Liver (tissue), 9 donors: ENCODE measurements around the gene GPR12. TPM values are rescaled to one million over a fixed set of nuclear protein-coding genes. Genes with fewer than 3 reads are reported as not detected.

Source experiments
- DNase-seq: peaks from one replicate; pipeline ENCODE4 v3.0.0-alpha.2; 2017; ENCODE audit warnings: low spot score
- H3K27ac ChIP-seq, 2 donors: one replicate each; pipeline ENCODE4 v1.7.0; 2013; ENCODE audit warnings: inconsistent platforms in 2 of 2, low read length in 2 of 2, control low read depth in 1 of 2, low read depth in 1 of 2, mild to moderate bottlenecking in 1 of 2
- H3K27me3 ChIP-seq, 4 donors: one replicate each; pipeline versions ENCODE4 v1.6.1 to v1.7.0; 2013; ENCODE audit warnings: low read length in 3 of 4, inconsistent platforms in 1 of 4, mild to moderate bottlenecking in 1 of 4, moderate library complexity in 1 of 4; ENCODE audit not compliant: control insufficient read depth in 4 of 4, insufficient read depth in 4 of 4
- H3K36me3 ChIP-seq, 4 donors: one replicate each; pipeline versions ENCODE4 v1.6.1 to v1.7.0; 2013; ENCODE audit warnings: low read length in 3 of 4, mild to moderate bottlenecking in 3 of 4, low read depth in 1 of 4, moderate library complexity in 1 of 4; ENCODE audit not compliant: control insufficient read depth in 4 of 4, insufficient read depth in 3 of 4
- H3K4me1 ChIP-seq, 4 donors: one replicate each; pipeline versions ENCODE4 v1.6.1 to v1.7.0; 2013; ENCODE audit warnings: low read length in 3 of 4, mild to moderate bottlenecking in 3 of 4, moderate library complexity in 1 of 4; ENCODE audit not compliant: control insufficient read depth in 4 of 4, insufficient read depth in 4 of 4
- H3K4me3 ChIP-seq, 3 donors: one replicate each; pipeline versions ENCODE4 v1.6.1 to v1.7.0; 2013; ENCODE audit warnings: low read length in 3 of 3, control low read depth in 1 of 3, low read depth in 1 of 3, mild to moderate bottlenecking in 1 of 3
- H3K9ac ChIP-seq, 2 donors: one replicate each; pipeline ENCODE4 v1.7.0; 2013; ENCODE audit warnings: low read length in 2 of 2, mild to moderate bottlenecking in 2 of 2, moderate library complexity in 2 of 2, control low read depth in 1 of 2, low read depth in 1 of 2
- H3K9me3 ChIP-seq, 4 donors: one replicate each; pipeline versions ENCODE4 v1.6.1 to v1.7.0; 2013; ENCODE audit warnings: low read length in 3 of 4; ENCODE audit not compliant: control insufficient read depth in 4 of 4
- ATF3 ChIP-seq: IDR thresholded peaks from 2 replicates; pipeline ENCODE4 v1.6.1; 2016; ENCODE audit warnings: antibody characterized with exemption
- CTCF ChIP-seq: fragments of 150-350 bp; IDR thresholded peaks from 2 replicates; pipeline ENCODE4 v1.5.1; 2017; ENCODE audit warnings: improper control_type of control experiment, low read depth, low read length; ENCODE audit not compliant: missing input control
- EGR1 ChIP-seq, 2 donors: IDR thresholded peaks; 2 replicates each; pipeline ENCODE4 v1.6.1; 2016 to 2018; ENCODE audit warnings: antibody characterized with exemption in 2 of 2, low read depth in 2 of 2
- FOXA1 ChIP-seq: IDR thresholded peaks from 2 replicates; pipeline ENCODE4 v1.6.1; 2016; ENCODE audit warnings: antibody characterized with exemption
- FOXA2 ChIP-seq: IDR thresholded peaks from 2 replicates; pipeline ENCODE4 v1.6.1; 2016; ENCODE audit warnings: antibody characterized with exemption
- GABPA ChIP-seq, 2 donors: IDR thresholded peaks in 1 of 2; conservative IDR thresholded peaks in 1 of 2; 2 replicates each; pipeline ENCODE4 v1.6.1; 2016; ENCODE audit warnings: antibody characterized with exemption in 2 of 2, mild to moderate bottlenecking in 1 of 2, moderate library complexity in 1 of 2
- HNF4A ChIP-seq, 2 donors: conservative IDR thresholded peaks; 2 replicates each; pipeline ENCODE4 v1.6.1; 2016; ENCODE audit warnings: antibody characterized with exemption in 2 of 2, mild to moderate bottlenecking in 2 of 2
- HNF4G ChIP-seq: IDR thresholded peaks from 2 replicates; pipeline ENCODE4 v1.6.1; 2016; ENCODE audit warnings: antibody characterized with exemption
- JUND ChIP-seq, 2 donors: IDR thresholded peaks; 2 replicates each; pipeline ENCODE4 v1.6.1; 2016; ENCODE audit warnings: antibody characterized with exemption in 2 of 2
- NR2F2 ChIP-seq: IDR thresholded peaks from 2 replicates; pipeline ENCODE4 v1.6.1; 2016; ENCODE audit warnings: antibody characterized with exemption
- RAD21 ChIP-seq, 2 donors: IDR thresholded peaks; 2 replicates each; pipeline ENCODE4 v1.6.1; 2016; ENCODE audit warnings: antibody characterized with exemption in 2 of 2, mild to moderate bottlenecking in 2 of 2
- RXRA ChIP-seq, 2 donors: IDR thresholded peaks; 2 replicates each; pipeline ENCODE4 v1.6.1; 2017 to 2018; ENCODE audit warnings: antibody characterized with exemption in 2 of 2, mild to moderate bottlenecking in 1 of 2
- SP1 ChIP-seq: IDR thresholded peaks from 2 replicates; pipeline ENCODE4 v1.6.1; 2018; ENCODE audit warnings: antibody characterized with exemption, mild to moderate bottlenecking
- TAF1 ChIP-seq: conservative IDR thresholded peaks from 2 replicates; pipeline ENCODE4 v1.6.1; 2016; ENCODE audit warnings: antibody characterized with exemption, mild to moderate bottlenecking
- YY1 ChIP-seq: IDR thresholded peaks from 2 replicates; pipeline ENCODE4 v1.6.1; 2016; ENCODE audit warnings: antibody characterized with exemption, mild to moderate bottlenecking
- ZBTB33 ChIP-seq: IDR thresholded peaks from 2 replicates; pipeline ENCODE4 v1.6.1; 2016; ENCODE audit warnings: antibody characterized with exemption
- WGBS: extraction: QIAGEN DNeasy Blood & Tissue Kit; methylation state at CpG from one replicate; pipeline ENCODE4 v1.1.7; 2013; 5-methylcytosine and 5-hydroxymethylcytosine counted together
- polyA plus RNA-seq, 2 donors: library from polyadenylated mRNA; stranded (reverse) in 1 of 2; unstranded in 1 of 2; fragments of 200-250 nt in 1 of 2; fragments of >200 nt in 1 of 2; fragmentation: Nextera tagmentation in 1 of 2; extraction: Ambion mirVana in 1 of 2; gene quantifications; one replicate each; pipeline versions ENCODE4 v1.2.1 to v1.2.3, GENCODE V29; 2013 to 2015
- total RNA-seq, 2 donors: library from RNA; depleted of rRNA; stranded (reverse); fragments of >200 nt; gene quantifications; one replicate each; pipeline ENCODE4 v1.2.3, GENCODE V29; 2014
- TF ChIP-seq, protein P1 (sequence below): IDR thresholded peaks from 2 replicates; pipeline ENCODE4 v1.6.1; 2016; ENCODE audit warnings: antibody characterized with exemption
- TF ChIP-seq, protein P2 (sequence below): IDR thresholded peaks from 2 replicates; pipeline ENCODE4 v1.6.1; 2016; ENCODE audit warnings: antibody characterized with exemption, mild to moderate bottlenecking
- donor health status: healthy.
- donor health status: healthy.
- donor health status: healthy.
- donor health status: healthy.
- donor health status: healthy.

Gene GPR12
- total and polyA plus RNA-seq, 4 donors, result not detected

DNA sequence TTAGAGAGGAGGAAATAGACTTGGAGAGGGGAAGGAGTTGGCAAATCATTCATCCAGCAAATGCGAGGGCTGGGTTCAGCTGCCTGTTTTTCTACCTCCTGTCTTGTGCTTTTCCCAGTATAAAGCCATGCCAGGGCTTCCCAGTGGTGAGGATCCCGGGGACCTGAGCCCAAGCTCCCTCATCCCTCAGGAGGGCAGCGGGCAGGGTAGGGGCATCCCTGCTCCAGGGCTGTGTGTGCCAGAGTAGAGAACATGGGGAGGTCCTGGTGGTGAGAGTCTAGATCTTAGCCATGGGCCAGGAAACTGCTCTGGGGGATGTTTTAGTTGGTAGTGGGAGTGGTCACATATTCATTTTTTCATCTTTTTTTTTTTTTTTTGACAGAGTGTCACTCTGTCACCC is 43.6 kb downstream of the GPR12 start:
- Histone ChIP-seq H3K27me3 (peaks cover 0 to 5% (median 0%) of the 10 kb centered on the region in 4 donors), H3K36me3 (no peaks in the 10 kb centered on the region), H3K4me3 (no peak overlapping the region), H3K27ac (no peak overlapping the region), H3K9ac (no peak overlapping the region), H3K4me1 (no peaks in the 10 kb centered on the region), H3K9me3 (no peaks in the 10 kb centered on the region)
- 72% methylated on average over 3 of the region's 3 CpGs for WGBS
- no peak for DNase-seq
- TF ChIP-seq EGR1 (IDR thresholded peaks at IDR 0.05; ENCODE audit: low read depth in 2 of 2) (no peak), FOXA2 (no peak), ZBTB33 (no peak), CTCF (no peak), FOXA1 (no peak), GABPA (IDR thresholded peaks at IDR 0.05 in 1 of 2, conservative IDR thresholded peaks at IDR 0.05 in 1 of 2) (no peak), JUND (IDR thresholded peaks at IDR 0.05) (no peak), NR2F2 (no peak), HNF4G (no peak), RAD21 (IDR thresholded peaks at IDR 0.05) (no peak), RXRA (IDR thresholded peaks at IDR 0.05) (no peak), YY1 (no peak), ATF3 (no peak), TAF1 (no peak), HNF4A (conservative IDR thresholded peaks at IDR 0.05) (no peak), SP1 (no peak)
- TF ChIP-seq, protein P1, sequence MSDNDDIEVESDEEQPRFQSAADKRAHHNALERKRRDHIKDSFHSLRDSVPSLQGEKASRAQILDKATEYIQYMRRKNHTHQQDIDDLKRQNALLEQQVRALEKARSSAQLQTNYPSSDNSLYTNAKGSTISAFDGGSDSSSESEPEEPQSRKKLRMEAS, result no peak

- no peak overlapping the region for H3K27ac ChIP-seq
- WGBS, result 94% methylated on average over 1 of the region's 1 CpG
- H3K4me3 ChIP-seq, result no peak overlapping the region
- peaks cover 0 to 5% (median 0%) of the 10 kb centered on the region in 4 donors for H3K27me3 ChIP-seq
- H3K9me3 ChIP-seq, result no peaks in the 10 kb centered on the region
- H3K9ac ChIP-seq, result no peak overlapping the region
- no peaks in the 10 kb centered on the region for H3K36me3 ChIP-seq
- no peak for DNase-seq
- no peaks in the 10 kb centered on the region for H3K4me1 ChIP-seq
- TF ChIP-seq RXRA (IDR thresholded peaks at IDR 0.05) (no peak), EGR1 (IDR thresholded peaks at IDR 0.05; ENCODE audit: low read depth in 2 of 2) (no peak), HNF4A (conservative IDR thresholded peaks at IDR 0.05) (no peak), FOXA1 (no peak), SP1 (no peak), JUND (IDR thresholded peaks at IDR 0.05) (no peak), NR2F2 (no peak), ATF3 (no peak), YY1 (no peak), GABPA (IDR thresholded peaks at IDR 0.05 in 1 of 2, conservative IDR thresholded peaks at IDR 0.05 in 1 of 2) (no peak), CTCF (no peak), ZBTB33 (no peak), HNF4G (no peak), TAF1 (no peak), RAD21 (IDR thresholded peaks at IDR 0.05) (no peak)
- TF ChIP-seq, protein P1, result no peak
- TF ChIP-seq, protein P2, sequence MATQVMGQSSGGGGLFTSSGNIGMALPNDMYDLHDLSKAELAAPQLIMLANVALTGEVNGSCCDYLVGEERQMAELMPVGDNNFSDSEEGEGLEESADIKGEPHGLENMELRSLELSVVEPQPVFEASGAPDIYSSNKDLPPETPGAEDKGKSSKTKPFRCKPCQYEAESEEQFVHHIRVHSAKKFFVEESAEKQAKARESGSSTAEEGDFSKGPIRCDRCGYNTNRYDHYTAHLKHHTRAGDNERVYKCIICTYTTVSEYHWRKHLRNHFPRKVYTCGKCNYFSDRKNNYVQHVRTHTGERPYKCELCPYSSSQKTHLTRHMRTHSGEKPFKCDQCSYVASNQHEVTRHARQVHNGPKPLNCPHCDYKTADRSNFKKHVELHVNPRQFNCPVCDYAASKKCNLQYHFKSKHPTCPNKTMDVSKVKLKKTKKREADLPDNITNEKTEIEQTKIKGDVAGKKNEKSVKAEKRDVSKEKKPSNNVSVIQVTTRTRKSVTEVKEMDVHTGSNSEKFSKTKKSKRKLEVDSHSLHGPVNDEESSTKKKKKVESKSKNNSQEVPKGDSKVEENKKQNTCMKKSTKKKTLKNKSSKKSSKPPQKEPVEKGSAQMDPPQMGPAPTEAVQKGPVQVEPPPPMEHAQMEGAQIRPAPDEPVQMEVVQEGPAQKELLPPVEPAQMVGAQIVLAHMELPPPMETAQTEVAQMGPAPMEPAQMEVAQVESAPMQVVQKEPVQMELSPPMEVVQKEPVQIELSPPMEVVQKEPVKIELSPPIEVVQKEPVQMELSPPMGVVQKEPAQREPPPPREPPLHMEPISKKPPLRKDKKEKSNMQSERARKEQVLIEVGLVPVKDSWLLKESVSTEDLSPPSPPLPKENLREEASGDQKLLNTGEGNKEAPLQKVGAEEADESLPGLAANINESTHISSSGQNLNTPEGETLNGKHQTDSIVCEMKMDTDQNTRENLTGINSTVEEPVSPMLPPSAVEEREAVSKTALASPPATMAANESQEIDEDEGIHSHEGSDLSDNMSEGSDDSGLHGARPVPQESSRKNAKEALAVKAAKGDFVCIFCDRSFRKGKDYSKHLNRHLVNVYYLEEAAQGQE, result no peak
Measured at GRCh38 chr13:26713341-26713740, 47.2 kb downstream of the GPR12 start.
